Cardiac muscle cell (in vitro differentiated cells and primary cell): ENCODE data around the gene BEAN1. TPM values are rescaled to one million over a fixed set of nuclear protein-coding genes. Genes with fewer than 3 reads are reported as not detected.
A peak's percentile ranks its signal among the peaks of the same experiment; 100 is the strongest.

Source experiments
- DNase-seq, 2 donors: peaks; one replicate each; pipeline versions ENCODE4 v3.0.0 to v3.0.0-alpha.2; 2010 to 2017; ENCODE audit warnings: low read depth in 1 of 2, low spot score in 1 of 2
- H3K27ac ChIP-seq: fragments of 200-600 bp; sonication (generic); 2 replicates; pipeline ENCODE4 v1.5.1; 2016
- H3K27me3 ChIP-seq: fragments of 200-600 bp; sonication (generic); 2 replicates; pipeline ENCODE4 v1.6.0; 2016; ENCODE audit warnings: control low read depth
- H3K36me3 ChIP-seq: fragments of 200-600 bp; sonication (generic); 2 replicates; pipeline ENCODE4 v1.5.1; 2016; ENCODE audit warnings: control low read depth
- H3K4me1 ChIP-seq: fragments of 200-600 bp; sonication (generic); 2 replicates; pipeline ENCODE4 v1.8.1; 2017; ENCODE audit warnings: low read depth, mild to moderate bottlenecking, mixed run types
- H3K4me3 ChIP-seq: fragments of 200-600 bp; sonication (generic); 2 replicates; pipeline ENCODE4 v1.5.1; 2016; ENCODE audit warnings: mild to moderate bottlenecking
- H3K9me3 ChIP-seq: fragments of 200-600 bp; sonication (generic); 2 replicates; pipeline ENCODE4 v1.5.1; 2017; ENCODE audit warnings: low read depth, mild to moderate bottlenecking, control low read depth
- polyA plus RNA-seq: library from polyadenylated mRNA; unstranded; fragments of >200 nt; fragmentation: Nextera tagmentation; extraction: Ambion mirVana; gene quantifications from 2 replicates; pipeline ENCODE4 v1.2.1, GENCODE V29; 2016
- total RNA-seq: library from RNA; depleted of rRNA; stranded (reverse); fragments of >200 nt; gene quantifications from 2 replicates; pipeline ENCODE4 v1.2.3, GENCODE V29; 2016
- TF ChIP-seq, protein P1 (sequence below): IDR thresholded peaks from 2 replicates; pipeline ENCODE4 v1.5.1; 2012; ENCODE audit warnings: low read depth, mild to moderate bottlenecking, low read length

BEAN1 gene
- total and polyA plus RNA-seq, 2 experiments from 2014 or later = 1.2 to 2.9 TPM

DNA sequence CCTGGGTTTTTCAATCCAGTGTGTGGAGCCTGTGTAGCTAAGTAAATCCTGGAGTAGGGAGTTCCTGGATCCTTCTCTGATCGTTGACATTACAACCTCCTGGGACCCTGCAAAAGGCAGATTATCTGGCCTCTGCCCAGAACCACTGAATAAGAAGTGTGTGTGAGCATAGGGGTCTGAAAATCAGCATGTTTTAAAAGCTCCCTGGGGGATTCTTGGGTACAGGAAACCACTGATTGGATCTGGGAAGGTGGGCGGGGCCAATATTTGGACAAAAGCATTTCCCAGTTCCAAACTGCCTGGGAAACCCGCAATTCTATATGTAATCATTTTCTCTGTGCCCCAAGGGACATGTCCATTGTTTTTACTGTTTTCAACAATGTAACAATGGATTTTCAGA, 27.2 kb upstream of the BEAN1 start:
- Histone ChIP-seq H3K4me3 (no peak overlapping the region), H3K27me3 (no peaks in the 10 kb centered on the region), H3K36me3 (no peaks in the 10 kb centered on the region), H3K9me3 (no peaks in the 10 kb centered on the region), H3K4me1 (no peaks in the 10 kb centered on the region), H3K27ac (no peak overlapping the region)
- TF ChIP-seq, protein P1, sequence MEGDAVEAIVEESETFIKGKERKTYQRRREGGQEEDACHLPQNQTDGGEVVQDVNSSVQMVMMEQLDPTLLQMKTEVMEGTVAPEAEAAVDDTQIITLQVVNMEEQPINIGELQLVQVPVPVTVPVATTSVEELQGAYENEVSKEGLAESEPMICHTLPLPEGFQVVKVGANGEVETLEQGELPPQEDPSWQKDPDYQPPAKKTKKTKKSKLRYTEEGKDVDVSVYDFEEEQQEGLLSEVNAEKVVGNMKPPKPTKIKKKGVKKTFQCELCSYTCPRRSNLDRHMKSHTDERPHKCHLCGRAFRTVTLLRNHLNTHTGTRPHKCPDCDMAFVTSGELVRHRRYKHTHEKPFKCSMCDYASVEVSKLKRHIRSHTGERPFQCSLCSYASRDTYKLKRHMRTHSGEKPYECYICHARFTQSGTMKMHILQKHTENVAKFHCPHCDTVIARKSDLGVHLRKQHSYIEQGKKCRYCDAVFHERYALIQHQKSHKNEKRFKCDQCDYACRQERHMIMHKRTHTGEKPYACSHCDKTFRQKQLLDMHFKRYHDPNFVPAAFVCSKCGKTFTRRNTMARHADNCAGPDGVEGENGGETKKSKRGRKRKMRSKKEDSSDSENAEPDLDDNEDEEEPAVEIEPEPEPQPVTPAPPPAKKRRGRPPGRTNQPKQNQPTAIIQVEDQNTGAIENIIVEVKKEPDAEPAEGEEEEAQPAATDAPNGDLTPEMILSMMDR = no peak
- DNase-seq = peak in 1 of 2 donors; percentile 77

DNA sequence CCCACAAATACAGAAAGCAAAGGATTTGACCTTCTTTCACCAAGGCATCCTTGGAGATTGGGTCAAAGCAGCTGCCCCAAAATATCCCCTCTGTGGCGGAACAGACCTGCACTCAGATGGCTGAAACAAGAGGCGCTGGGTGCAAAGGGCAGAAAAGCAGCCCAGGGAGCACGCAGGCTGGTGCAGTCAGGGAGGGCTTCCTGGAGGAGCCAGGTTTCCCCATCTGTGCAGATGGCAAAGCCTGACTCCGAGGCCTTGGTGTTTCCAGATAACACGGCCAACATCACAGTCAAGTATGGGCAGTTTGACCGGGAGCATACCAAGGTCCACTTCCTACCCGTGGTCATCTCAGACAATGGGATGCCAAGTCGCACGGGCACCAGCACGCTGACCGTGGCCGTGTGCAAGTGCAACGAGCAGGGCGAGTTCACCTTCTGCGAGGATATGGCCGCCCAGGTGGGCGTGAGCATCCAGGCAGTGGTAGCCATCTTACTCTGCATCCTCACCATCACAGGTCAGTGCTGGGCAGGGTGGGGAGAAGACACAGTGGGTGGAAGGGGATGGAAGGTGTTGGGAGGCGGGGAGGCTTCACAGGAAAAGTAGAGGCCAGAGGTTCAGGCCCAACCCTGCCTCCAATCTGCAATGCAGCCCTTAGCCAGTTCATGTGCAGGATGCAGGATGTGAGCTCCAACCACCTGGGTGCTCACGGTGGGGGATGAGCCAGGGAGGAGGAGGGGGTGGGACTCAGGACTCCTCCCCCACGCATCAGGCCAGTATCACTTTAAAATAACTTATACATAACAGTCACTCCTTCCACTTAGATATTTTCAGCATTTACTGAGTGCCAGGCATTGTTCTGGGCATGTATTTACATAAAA, 26.4 kb upstream of the BEAN1 start:
- Histone ChIP-seq H3K27ac (no peak overlapping the region), H3K4me3 (no peak overlapping the region), H3K27me3 (peaks cover under 1% of the 10 kb centered on the region), H3K4me1 (no peaks in the 10 kb centered on the region), H3K9me3 (no peaks in the 10 kb centered on the region), H3K36me3 (no peaks in the 10 kb centered on the region)
- DNase-seq = no peak
- TF ChIP-seq, protein P1 = no peak

DNA sequence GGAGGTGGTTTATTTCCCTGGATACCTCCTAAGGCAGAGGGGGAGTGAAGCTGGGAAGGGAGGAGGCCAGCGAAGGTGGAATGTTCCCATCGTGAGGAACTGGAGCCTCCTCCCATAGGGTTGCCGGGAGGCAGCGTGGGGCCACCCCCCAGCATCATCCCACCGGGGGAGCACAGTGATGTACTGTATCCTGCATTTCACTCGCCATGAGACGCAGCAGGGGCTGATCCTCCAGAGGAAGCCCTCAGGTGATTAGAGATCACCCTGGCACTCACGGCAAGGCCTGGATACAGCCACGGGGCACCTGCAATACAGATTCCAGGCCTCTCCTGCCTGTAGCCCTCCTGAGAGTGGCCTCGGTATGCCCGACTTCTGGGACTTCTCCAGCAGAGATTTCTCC, 25.5 kb upstream of the BEAN1 start:
- no peak overlapping the region for H3K4me3 ChIP-seq
- H3K9me3 ChIP-seq = no peaks in the 10 kb centered on the region
- no peaks in the 10 kb centered on the region for H3K36me3 ChIP-seq
- no peaks in the 10 kb centered on the region for H3K4me1 ChIP-seq
- no peak overlapping the region for H3K27ac ChIP-seq
- DNase-seq = no peak
- H3K27me3 ChIP-seq = peaks cover 6% of the 10 kb centered on the region
- TF ChIP-seq, protein P1 = no peak

DNA sequence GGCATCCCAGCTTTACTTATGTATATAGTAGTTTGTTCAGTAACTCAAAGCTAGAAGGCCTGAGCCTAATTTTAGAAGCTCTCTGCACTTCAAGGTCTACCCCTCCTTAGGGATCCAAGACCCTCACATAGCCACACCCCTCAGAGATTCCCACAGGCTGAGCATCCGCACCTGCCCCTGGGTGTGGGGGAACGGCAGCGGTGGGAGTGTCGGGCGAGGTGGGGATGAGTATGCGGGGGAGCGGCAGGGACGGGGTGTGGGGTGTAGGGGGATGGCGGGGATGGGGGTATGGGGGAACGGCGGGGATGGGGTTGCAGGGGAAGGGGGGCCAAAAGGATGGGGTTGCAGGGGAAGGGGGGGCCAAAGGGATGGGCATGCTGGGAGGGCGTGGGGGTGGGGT, 24.9 kb upstream of the BEAN1 start:
- Histone ChIP-seq H3K27me3 (peaks cover 6% of the 10 kb centered on the region), H3K27ac (no peak overlapping the region), H3K4me3 (no peak overlapping the region), H3K9me3 (no peaks in the 10 kb centered on the region), H3K4me1 (peaks cover 2% of the 10 kb centered on the region), H3K36me3 (no peaks in the 10 kb centered on the region)
- TF ChIP-seq, protein P1 = no peak
- DNase-seq = no peak

DNA sequence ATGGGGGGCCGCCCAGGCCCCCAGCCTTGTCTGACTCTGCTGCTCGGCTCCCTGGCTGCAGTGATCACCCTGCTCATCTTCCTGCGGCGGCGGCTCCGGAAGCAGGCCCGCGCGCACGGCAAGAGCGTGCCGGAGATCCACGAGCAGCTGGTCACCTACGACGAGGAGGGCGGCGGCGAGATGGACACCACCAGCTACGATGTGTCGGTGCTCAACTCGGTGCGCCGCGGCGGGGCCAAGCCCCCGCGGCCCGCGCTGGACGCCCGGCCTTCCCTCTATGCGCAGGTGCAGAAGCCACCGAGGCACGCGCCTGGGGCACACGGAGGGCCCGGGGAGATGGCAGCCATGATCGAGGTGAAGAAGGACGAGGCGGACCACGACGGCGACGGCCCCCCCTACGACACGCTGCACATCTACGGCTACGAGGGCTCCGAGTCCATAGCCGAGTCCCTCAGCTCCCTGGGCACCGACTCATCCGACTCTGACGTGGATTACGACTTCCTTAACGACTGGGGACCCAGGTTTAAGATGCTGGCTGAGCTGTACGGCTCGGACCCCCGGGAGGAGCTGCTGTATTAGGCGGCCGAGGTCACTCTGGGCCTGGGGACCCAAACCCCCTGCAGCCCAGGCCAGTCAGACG, 24.4 kb upstream of the BEAN1 start:
- Histone ChIP-seq H3K36me3 (no peaks in the 10 kb centered on the region), H3K4me3 (no peak overlapping the region), H3K27me3 (peaks cover 6% of the 10 kb centered on the region), H3K27ac (no peak overlapping the region), H3K4me1 (peaks cover 8% of the 10 kb centered on the region), H3K9me3 (no peaks in the 10 kb centered on the region)
- DNase-seq = no peak
- TF ChIP-seq, protein P1 = no peak
